NCI-H345 treated with DMSO at 0.1 percent for 48 hours (cell line): ENCODE measurements around the gene TNFAIP8L2.

Experiments
- DNase-seq: peaks from one replicate; lab custom pipeline; 2025; ENCODE audit not compliant: unreplicated experiment; lab: John Stamatoyannopoulos, UW

Gene TNFAIP8L2

GRCh38 chr1:151156515-151156819 is at the start of gene TNFAIP8L2:
Gene TNFAIP8L2 (plus strand): TSS chr1:151156649. CDS start chr1:151158698, 2,049 bp downstream.
- DNase-seq = no peak

DNA sequence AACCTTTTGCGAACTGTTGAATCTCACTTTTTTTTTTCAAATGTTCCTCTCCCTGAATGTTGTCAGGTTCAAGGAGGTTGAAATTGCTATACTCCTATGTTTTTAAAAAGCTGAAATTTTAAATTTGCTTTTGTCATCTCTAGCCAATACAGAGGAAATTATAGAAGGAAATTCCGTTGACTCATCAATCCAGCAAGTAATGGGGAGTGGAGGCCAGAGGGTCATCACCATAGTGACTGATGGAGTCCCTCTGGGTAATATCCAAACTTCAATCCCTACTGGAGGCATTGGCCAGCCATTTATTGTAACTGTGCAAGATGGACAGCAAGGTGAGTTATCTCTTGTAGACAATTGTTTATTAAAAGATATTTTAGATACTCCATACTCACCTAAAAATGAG is 49.6 kb upstream of the TNFAIP8L2 start:
- DNase-seq = no peak

DNA sequence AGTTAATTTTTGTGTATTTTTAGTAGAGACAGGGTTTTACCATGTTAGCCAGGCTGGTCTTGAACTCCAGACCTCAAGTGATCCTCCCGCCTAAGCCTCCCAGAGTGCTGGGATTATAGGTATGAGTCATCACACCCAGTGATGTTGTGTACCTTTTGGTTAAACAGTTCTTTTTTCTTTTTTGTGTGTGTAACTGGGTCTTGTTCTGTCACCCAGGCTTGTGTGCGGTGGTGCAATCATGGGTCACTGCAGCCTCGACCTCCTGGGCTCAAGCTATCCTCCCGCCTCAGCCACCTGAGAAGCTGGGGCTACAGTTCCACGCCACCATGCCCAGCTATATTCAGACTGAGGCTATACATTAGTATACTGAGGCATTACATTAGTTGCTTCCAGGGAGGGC is 48.1 kb upstream of the TNFAIP8L2 start:
- no peak for DNase-seq

DNA sequence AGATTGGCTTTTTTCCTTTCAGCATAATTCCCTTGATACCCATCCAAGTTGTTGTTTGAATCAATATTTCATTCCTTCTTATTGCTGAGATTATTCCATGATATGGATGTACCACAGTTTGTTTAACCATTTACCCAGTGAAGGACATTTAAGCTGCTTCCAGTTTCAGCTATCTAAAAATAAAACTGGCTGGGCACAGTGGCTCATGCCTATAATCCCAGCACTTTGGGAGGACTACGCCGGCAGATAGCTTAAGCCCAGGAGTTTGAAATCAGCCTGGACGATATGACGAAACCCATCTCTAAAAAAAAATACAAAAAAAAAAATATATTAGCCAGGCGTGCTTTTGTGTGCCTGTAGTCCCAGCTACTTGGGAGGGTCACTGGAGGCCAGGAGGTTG is 42.6 kb upstream of the TNFAIP8L2 start:
- DNase-seq = no peak

DNA sequence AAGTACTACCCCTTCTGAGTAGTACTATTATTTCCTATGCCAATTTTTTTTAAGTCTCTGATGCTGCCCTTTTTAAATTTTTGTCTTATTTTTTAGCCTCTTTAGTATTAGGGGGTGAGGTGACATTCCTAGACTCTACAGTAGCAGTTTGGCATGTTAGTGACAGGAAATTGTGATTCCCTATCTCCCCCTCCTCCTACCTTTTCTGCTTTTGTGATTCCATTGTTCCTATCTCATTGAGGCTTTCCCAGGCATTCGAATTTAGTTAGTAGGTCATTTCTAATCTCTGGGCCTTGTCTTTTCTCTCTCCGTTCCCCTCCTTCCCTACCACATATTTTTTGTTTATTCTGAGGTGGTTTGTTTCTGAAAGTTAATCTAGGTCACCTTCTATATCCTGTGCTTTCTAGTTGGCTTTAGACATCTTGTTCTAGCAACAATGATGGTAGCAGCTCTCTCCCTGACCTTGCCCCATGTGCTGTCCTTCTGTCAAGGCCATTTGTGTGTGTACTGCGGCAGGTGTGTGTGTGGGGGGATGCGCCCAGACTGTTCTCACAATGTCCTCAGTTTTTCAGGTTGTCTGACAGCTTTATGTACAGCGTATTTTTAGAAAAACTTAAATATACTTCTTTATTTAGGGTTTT is 31.6 kb upstream of the TNFAIP8L2 start:
- DNase-seq = no peak

GRCh38 chr1:151128800-151129199 is 27.6 kb upstream of the TNFAIP8L2 start:
- DNase-seq = no peak

- DNase-seq = no peak
Observed at GRCh38 chr1:151130987-151131586, 25.4 kb upstream of the TNFAIP8L2 start.

DNA sequence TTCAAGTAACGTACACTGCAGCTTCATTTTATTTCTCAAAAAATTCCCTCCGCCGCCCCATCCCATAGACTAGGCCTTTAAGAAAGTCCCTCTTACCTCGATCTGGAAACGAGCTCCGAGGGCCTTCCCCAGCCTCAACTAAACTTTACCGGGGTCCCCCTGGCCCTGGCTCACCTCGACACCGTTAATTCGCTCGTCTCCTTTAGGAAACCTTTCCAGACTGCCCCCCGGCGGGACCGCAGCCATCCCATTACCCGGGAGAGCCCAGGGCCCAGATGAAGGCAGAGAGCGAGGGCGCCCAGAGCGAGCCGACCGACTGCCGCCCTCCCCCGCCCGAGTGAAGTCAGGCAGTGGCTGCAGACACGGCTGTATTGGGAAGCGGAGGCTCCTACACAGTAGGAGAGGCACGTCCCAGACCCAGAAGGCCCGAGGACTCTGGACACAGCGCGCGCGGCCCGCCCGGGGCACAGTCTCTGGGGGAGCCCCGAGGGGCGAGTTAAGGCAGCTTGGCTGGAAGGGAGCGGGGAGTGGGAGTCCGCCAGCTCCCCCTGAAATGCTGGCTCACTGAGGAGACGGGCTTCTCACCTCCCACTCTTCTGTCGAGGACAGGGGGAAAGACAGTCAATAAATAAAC is 24.6 kb upstream of the TNFAIP8L2 start:
- no peak for DNase-seq

GRCh38 chr1:151132335-151133017 is 24.0 kb upstream of the TNFAIP8L2 start:
- DNase-seq = no peak

- no peak for DNase-seq
Observed at GRCh38 chr1:151133018-151133806, 23.2 kb upstream of the TNFAIP8L2 start.

DNA sequence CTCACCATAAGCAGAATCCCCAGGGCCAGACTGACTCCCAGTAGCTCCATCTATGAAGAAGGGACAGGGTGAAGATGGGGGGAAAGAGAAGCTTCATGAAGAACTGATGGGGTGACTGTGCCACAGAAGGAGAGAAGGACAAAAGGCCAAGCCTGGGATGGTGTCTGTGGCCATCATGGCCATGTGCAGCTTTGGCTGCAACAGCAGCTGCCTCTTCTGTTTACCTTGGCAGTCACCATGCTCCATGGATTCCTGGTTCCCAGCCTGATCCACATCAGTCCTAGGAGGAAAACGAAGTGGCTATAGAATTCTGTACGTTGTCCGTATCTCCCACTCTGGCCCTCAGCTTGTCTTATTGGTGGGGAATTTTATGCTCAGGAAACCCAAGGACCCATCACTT is 22.1 kb upstream of the TNFAIP8L2 start:
- DNase-seq = no peak

GRCh38 chr1:151134991-151135390 is 21.5 kb upstream of the TNFAIP8L2 start:
- DNase-seq = no peak

DNA sequence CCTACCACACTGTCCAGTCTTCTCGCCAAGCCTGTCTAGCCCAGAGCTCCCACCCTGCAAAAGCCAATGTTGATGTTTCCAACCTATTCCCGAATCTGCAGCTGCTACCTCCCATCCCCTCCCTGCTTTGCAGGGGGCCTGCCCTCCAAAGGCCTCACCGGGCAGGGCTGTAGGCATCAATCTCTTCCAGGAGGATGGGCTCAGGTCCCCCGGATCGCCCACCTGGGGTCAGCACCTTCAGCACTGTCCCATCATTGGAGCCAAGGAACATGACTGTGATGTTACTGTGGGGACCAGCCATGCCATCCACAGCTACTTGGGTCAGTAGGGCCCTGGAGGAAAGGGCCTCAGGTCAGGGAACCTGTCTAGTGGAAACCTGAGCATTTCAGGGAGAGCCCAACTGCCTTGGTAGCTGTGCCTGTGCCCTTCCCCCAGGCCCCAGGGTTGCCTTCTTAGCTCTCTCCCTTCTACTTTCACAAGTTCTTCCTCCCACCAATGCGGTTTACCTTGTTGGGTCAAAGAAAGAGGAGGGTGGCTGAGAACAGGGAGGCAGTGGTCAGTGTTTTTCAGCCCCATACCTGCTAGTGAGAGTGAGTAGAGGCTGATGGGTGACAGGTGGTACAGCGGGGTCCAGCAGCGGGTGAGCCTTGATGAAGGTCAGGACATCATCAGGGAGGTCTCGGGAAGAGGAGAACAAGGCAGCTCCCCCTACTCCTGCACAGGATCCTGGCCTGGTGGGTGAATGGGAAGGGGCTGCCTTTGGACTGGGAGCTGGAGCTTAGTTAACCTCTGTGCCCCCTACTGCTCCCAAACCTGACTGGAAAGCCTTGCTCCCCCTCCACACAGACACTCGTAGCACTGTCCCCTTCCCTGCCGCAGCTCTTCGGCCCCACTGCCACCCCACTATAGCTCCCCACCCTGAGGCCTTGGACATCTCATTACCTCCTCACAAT is 20.7 kb upstream of the TNFAIP8L2 start:
- no peak for DNase-seq

DNA sequence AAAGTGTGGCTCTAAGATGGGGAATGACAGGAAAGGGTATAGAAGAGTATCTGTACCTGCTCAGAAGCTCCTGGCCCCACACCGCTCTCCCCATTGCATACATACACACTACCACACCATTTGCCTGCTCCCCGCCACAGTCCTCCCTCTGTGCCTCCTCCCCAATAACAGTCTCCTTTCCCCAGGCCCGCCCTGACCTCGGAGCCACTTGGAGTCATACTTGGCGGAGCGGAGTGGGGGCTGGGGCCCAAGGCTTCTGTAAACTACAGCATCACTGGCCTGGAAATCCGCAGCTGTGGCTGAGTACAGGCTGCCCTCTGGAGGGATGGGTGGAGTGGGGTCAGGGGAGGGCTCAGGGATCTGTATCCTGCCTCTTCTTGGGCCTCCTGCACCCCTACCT is 18.7 kb upstream of the TNFAIP8L2 start:
- no peak for DNase-seq

DNA sequence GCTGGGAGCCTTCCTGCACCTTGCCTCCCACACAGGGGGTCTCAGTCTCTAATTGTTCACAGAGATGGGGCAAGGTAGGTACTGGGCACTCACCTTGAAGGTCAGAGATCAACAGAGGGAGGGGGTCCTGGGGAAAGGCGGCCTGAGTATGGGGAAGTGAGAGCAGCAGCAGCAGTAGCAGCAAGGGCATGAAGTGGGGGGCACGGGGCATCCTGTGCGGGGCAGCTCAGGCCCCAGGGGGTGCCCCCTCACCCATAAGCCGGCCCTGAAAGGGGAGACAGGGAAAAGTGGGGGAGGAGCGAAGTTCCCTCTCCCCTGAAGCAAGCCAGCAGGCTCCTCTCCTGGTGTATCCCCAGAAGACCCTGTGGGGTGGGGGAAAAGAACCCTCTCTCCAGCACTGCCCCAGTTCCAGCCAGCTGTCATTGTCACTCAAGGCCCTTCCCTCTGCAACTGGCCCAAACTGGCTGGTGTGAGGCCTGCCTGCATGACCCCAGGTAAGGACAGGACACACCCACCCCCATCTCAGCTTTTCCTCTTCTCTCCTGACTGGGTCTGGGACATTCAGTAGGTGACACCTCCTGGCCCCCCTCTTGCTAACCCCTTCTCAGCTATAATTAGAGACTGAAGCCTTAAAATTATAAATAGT is 13.9 kb upstream of the TNFAIP8L2 start:
- no peak for DNase-seq

DNA sequence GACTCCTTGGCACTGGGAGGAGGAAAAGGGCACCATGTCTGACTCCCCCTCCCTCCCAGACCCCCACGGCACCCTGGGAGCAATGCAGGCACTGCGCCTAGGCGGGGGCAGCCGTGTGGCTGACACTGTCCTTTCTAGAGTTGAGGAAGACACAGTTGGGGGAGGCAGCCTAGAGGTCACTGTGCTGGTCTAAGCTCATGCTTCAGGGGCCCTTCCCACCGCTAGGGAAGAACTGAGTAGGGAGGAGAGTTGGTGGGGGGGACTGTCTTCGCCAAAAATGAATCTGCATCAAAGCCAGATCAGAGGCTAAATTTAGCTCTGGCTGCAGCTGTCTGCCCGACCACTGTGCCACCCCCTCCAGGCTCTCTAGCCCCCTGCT is 13.4 kb upstream of the TNFAIP8L2 start:
- DNase-seq = no peak

GRCh38 chr1:151143986-151144385 is 12.5 kb upstream of the TNFAIP8L2 start:
- DNase-seq = no peak

DNA sequence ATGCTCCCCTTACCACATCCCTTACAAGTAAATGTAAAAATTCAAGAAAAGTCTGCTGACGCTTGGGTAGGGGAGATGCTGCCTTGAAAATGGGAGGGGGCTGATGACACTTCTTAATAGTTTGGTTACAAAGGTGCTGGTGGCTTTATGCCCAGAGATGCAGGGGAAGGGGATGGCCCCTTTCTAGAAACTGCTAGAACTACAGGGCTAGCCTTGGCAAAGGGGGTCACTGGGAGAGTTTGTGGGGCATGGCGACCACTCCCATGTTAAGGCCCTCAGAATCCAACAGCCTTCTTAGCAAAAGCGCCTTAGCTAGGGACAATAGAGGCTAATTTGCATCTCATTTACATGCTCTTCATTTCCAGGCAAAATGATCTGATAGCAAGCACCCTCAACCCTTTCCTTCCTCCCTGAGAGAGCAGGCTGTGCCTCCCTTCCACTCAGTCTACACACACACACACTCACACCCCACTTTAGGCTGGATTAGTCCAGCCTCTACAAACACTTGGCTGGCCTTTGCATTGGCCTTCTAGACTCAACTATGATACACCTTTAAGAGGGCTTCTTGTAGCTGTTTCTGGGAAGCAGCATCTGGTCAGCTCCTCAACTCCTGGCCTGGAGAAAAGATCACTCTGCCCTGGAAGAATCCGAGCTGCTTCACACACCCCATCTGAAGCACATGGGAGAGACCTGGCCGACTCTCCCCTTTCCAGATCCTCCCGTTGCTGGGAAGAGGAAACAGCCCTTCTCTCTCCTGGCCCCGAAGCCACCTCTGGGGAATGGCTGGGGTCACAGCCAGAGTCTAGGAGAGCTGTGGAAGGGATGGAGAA is 11.8 kb upstream of the TNFAIP8L2 start:
- DNase-seq = no peak
